Effector CD4-positive, alpha-beta T cell (primary cell): Measurements from ENCODE around the gene SFSWAP.

ENCODE experiments used
- DNase-seq: peaks from one replicate; pipeline ENCODE4 v3.0.0-alpha.2; 2020

Gene SFSWAP

GRCh38 chr12:131836714-131837397 lies 126.0 kb downstream of the SFSWAP start:
- DNase-seq, result no peak

GRCh38 chr12:131840643-131841416 lies 129.9 kb downstream of the SFSWAP start:
- no peak for DNase-seq

DNA sequence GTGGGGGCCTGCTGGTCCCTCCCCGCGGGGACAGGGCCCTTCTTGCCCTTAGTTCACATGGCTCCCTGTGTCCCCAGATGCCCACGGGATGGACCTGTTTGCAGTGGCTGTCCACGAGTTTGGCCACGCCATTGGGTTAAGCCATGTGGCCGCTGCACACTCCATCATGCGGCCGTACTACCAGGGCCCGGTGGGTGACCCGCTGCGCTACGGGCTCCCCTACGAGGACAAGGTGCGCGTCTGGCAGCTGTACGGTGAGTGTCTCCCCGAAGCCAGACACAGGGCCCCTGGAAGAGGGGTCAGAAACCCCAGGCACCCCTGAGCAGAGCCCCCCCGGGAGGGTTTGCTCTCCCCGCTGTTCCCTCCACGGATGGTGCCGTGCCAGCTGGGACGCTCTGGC lies 130.7 kb downstream of the SFSWAP start:
- DNase-seq, result no peak

DNA sequence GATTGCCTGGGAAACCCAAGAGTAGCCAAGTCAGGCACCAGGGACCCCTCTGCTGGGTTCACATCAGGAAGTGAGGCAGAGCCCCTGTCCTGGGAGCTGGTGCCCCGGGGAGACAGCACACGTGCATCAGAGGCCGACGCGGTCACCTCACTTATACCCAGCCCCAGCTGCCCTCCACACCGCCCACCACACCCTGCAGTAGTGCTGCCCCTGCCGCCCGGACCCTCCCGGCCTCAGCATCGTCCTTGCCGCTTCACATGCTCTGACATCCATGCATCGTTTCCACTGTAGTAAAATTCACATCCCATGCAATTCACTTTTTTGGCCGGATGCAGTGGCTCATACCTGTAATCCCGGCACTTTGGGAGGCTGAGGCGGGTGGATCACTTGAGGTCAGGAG lies 131.3 kb downstream of the SFSWAP start:
- DNase-seq, result no peak

DNA sequence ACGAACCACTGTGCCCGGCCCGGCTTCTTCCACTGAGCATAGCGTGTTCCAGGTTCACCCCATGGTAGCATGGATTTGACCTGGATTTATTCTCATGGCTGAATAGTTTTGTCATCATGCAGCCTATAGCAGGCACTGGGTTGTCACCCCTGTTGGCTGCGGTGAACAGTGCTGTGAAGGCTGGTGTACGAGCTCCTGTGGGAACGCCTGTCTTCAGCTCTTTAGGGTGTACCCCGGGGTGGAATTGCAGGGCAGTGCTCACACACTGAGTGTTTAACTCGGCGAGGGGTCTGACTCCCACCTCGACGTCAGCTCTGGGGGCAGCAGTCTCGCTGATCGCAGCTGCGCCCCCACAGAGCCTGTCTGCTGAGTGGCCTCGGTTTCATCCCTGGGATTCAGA lies 132.6 kb downstream of the SFSWAP start:
- DNase-seq, result no peak

- no peak for DNase-seq
Measured at GRCh38 chr12:131844140-131844539, 133.2 kb downstream of the SFSWAP start.

- DNase-seq, result no peak
Measured at GRCh38 chr12:131844656-131845055, 133.8 kb downstream of the SFSWAP start.

DNA sequence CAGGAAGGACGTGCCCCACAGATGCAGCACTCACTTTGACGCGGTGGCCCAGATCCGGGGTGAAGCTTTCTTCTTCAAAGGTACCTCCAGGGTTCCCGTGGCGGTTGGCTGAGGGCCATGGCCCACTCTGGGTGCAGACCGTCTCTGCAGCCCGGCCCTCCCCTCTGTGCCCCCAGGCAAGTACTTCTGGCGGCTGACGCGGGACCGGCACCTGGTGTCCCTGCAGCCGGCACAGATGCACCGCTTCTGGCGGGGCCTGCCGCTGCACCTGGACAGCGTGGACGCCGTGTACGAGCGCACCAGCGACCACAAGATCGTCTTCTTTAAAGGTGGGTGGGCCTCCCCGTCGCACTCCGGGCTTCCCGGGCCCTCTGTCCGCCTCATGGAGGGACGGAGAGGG lies 134.2 kb downstream of the SFSWAP start:
- no peak for DNase-seq

DNA sequence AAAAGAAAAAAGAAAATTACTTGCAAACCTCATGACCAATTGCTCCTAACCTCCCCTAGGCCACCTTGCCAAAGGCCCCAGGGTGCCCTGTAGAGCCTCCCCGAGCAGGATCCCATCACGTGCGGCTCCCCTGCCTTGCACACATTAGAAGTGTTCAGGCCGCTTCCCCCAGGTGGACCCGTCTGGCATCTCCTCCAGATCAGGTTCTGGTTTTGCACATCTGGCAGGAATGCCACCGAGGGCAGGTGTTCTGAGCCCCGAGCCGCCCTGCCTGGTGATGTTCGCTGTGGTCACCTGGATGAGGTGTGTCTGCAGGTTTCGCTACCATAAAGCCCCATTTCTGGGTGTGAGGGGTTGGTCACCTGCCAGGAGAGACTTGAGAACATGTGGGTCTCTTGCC lies 136.6 kb downstream of the SFSWAP start:
- DNase-seq, result no peak

DNA sequence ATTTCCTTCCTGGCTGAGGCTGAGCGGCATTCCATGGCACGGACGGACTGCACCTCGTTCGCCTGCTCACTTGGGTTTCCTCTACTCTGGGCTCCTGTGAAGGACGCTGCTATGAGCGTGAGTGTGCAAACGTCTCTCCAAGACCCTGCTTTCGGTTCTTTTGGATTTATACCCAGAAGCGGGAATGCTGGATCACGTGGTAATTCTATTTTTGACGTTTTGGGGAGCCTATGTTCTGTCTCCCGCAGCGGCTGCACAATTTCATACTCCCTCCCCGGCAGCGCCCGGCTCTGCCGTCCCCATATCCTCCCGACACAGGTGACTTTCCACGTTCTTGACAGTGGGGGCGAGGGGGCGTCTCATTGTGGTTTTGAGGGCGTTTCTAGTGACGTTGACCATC lies 137.9 kb downstream of the SFSWAP start:
- no peak for DNase-seq
